ENCODE data around the gene IL26.

Gene IL26

DNA sequence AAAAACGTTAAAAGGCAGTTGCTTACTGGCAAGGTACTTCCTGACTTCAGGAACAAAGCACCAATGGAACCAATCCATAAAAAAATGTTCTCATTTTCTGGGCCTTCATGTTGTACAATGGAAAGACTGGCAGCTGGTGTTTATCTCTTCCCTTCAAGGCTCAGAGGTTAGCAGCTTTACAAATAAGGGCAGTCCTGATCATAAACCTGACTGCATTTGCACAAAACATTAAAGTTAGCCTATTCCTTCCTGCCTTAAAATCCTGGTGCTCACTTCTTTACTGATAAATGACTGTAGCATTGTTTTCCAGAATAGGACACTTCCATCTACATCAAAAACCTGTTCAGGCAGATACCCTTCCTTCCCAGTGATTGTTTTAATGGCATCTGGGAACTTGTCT is 19.2 kb downstream of the IL26 start:
- Histone ChIP-seq H2BK15ac (ENCODE audit: low read length) (no peak overlapping the region), H3K9me3 (replicated peaks in 1 of 2; ENCODE audit: control insufficient read depth in 2 of 2, insufficient read depth in 1 of 2, low read depth in 1 of 2, low read length in 2 of 2) (no peaks in the 10 kb centered on the region), H4K8ac (ENCODE audit: low read depth, low read length) (no peak overlapping the region), H4K91ac (ENCODE audit: low read depth, low read length, poor library complexity) (no peak overlapping the region), H3K4me2 (ENCODE audit: insufficient read depth, low read length, poor library complexity, severe bottlenecking) (no peak overlapping the region), H2BK12ac (ENCODE audit: low read length) (no peak overlapping the region), H3K9ac (ENCODE audit: low read depth, low read length, poor library complexity) (no peak overlapping the region), H2AFZ (ENCODE audit: low read length) (no peak overlapping the region), H2BK120ac (ENCODE audit: low read depth, low read length) (no peak overlapping the region), H3K79me1 (ENCODE audit: low read depth, low read length) (no peaks in the 10 kb centered on the region), H3K27me3 (ENCODE audit: control insufficient read depth in 3 of 3, insufficient read depth in 3 of 3, low read depth in 1 of 3, low read length in 3 of 3) (no peaks in the 10 kb centered on the region), H3K4ac (ENCODE audit: low read length) (no peak overlapping the region), H2AK5ac (ENCODE audit: low read depth, low read length) (no peak overlapping the region), H3K4me3 (ENCODE audit: low read length in 2 of 2) (no peak overlapping the region), H3K4me1 (ENCODE audit: control insufficient read depth in 2 of 2, insufficient read depth in 1 of 2, low read depth in 1 of 2, low read length in 2 of 2) (no peaks in the 10 kb centered on the region), H3K18ac (ENCODE audit: low read length) (no peak overlapping the region), H3K14ac (ENCODE audit: low read length) (no peak overlapping the region), H3K23ac (ENCODE audit: low read depth, low read length, poor library complexity) (no peak overlapping the region), H3K36me3 (replicated peaks in 1 of 2; ENCODE audit: control insufficient read depth in 2 of 2, insufficient read depth in 2 of 2, low read length in 2 of 2) (no peaks in the 10 kb centered on the region), H2BK5ac (ENCODE audit: low read length) (no peak overlapping the region), H3K27ac (replicated peaks; ENCODE audit: low read length) (no peak overlapping the region)
- no CpG with 5 or more reads among the region's 1 CpG for WGBS, 2 donors (ENCODE audit: extremely low coverage in 2 of 2, insufficient read length in 2 of 2, insufficient replicate concordance in 1 of 2)
- no peak for DNase-seq (ENCODE audit: low spot score)

- WGBS, 2 donors (ENCODE audit: extremely low coverage in 2 of 2, insufficient read length in 2 of 2, insufficient replicate concordance in 1 of 2) = no CpG with 5 or more reads among the region's 5 CpGs
- Histone ChIP-seq H2AK5ac (ENCODE audit: low read depth, low read length) (no peak overlapping the region), H3K9me3 (replicated peaks in 1 of 2; ENCODE audit: control insufficient read depth in 2 of 2, insufficient read depth in 1 of 2, low read depth in 1 of 2, low read length in 2 of 2) (no peaks in the 10 kb centered on the region), H2BK5ac (ENCODE audit: low read length) (no peak overlapping the region), H3K9ac (ENCODE audit: low read depth, low read length, poor library complexity) (no peak overlapping the region), H3K4ac (ENCODE audit: low read length) (no peak overlapping the region), H2BK120ac (ENCODE audit: low read depth, low read length) (no peak overlapping the region), H3K36me3 (replicated peaks in 1 of 2; ENCODE audit: control insufficient read depth in 2 of 2, insufficient read depth in 2 of 2, low read length in 2 of 2) (no peaks in the 10 kb centered on the region), H4K91ac (ENCODE audit: low read depth, low read length, poor library complexity) (no peak overlapping the region), H3K27ac (replicated peaks; ENCODE audit: low read length) (no peak overlapping the region), H3K79me1 (ENCODE audit: low read depth, low read length) (no peaks in the 10 kb centered on the region), H3K27me3 (ENCODE audit: control insufficient read depth in 3 of 3, insufficient read depth in 3 of 3, low read depth in 1 of 3, low read length in 3 of 3) (peaks cover 0 to 3% (median 0%) of the 10 kb centered on the region in 3 experiments), H3K14ac (ENCODE audit: low read length) (no peak overlapping the region), H3K4me2 (ENCODE audit: insufficient read depth, low read length, poor library complexity, severe bottlenecking) (no peak overlapping the region), H3K18ac (ENCODE audit: low read length) (no peak overlapping the region), H3K4me1 (ENCODE audit: control insufficient read depth in 2 of 2, insufficient read depth in 1 of 2, low read depth in 1 of 2, low read length in 2 of 2) (no peaks in the 10 kb centered on the region), H2BK12ac (ENCODE audit: low read length) (no peak overlapping the region), H3K4me3 (ENCODE audit: low read length in 2 of 2) (no peak overlapping the region), H3K23ac (ENCODE audit: low read depth, low read length, poor library complexity) (no peak overlapping the region), H2AFZ (ENCODE audit: low read length) (no peak overlapping the region), H2BK15ac (ENCODE audit: low read length) (no peak overlapping the region), H4K8ac (ENCODE audit: low read depth, low read length) (no peak overlapping the region)
- DNase-seq (ENCODE audit: low spot score) = no peak
Measured at GRCh38 chr12:68203460-68203875, 22.1 kb downstream of the IL26 start.

- H3K14ac ChIP-seq (ENCODE audit: low read length) = no peak overlapping the region
- no CpG with 5 or more reads among the region's 2 CpGs for WGBS, 2 donors (ENCODE audit: extremely low coverage in 2 of 2, insufficient read length in 2 of 2, insufficient replicate concordance in 1 of 2)
- peaks cover 0 to 3% (median 0%) of the 10 kb centered on the region in 3 experiments for H3K27me3 ChIP-seq (ENCODE audit: control insufficient read depth in 3 of 3, insufficient read depth in 3 of 3, low read depth in 1 of 3, low read length in 3 of 3)
- no peak overlapping the region for H3K27ac ChIP-seq (replicated peaks; ENCODE audit: low read length)
- no peak overlapping the region for H2BK15ac ChIP-seq (ENCODE audit: low read length)
- no peak overlapping the region for H3K23ac ChIP-seq (ENCODE audit: low read depth, low read length, poor library complexity)
- no peaks in the 10 kb centered on the region for H3K9me3 ChIP-seq (replicated peaks in 1 of 2; ENCODE audit: control insufficient read depth in 2 of 2, insufficient read depth in 1 of 2, low read depth in 1 of 2, low read length in 2 of 2)
- no peak overlapping the region for H2AFZ ChIP-seq (ENCODE audit: low read length)
- H3K4me3 ChIP-seq (ENCODE audit: low read length in 2 of 2) = no peak overlapping the region
- H2BK120ac ChIP-seq (ENCODE audit: low read depth, low read length) = no peak overlapping the region
- H3K79me1 ChIP-seq (ENCODE audit: low read depth, low read length) = no peaks in the 10 kb centered on the region
- H3K36me3 ChIP-seq (replicated peaks in 1 of 2; ENCODE audit: control insufficient read depth in 2 of 2, insufficient read depth in 2 of 2, low read length in 2 of 2) = no peaks in the 10 kb centered on the region
- H4K91ac ChIP-seq (ENCODE audit: low read depth, low read length, poor library complexity) = no peak overlapping the region
- no peak overlapping the region for H4K8ac ChIP-seq (ENCODE audit: low read depth, low read length)
- H3K4me2 ChIP-seq (ENCODE audit: insufficient read depth, low read length, poor library complexity, severe bottlenecking) = no peak overlapping the region
- H3K4ac ChIP-seq (ENCODE audit: low read length) = no peak overlapping the region
- H2AK5ac ChIP-seq (ENCODE audit: low read depth, low read length) = no peak overlapping the region
- H3K9ac ChIP-seq (ENCODE audit: low read depth, low read length, poor library complexity) = no peak overlapping the region
- no peak overlapping the region for H2BK12ac ChIP-seq (ENCODE audit: low read length)
- no peaks in the 10 kb centered on the region for H3K4me1 ChIP-seq (ENCODE audit: control insufficient read depth in 2 of 2, insufficient read depth in 1 of 2, low read depth in 1 of 2, low read length in 2 of 2)
- no peak overlapping the region for H2BK5ac ChIP-seq (ENCODE audit: low read length)
- H3K18ac ChIP-seq (ENCODE audit: low read length) = no peak overlapping the region
- no peak for DNase-seq (ENCODE audit: low spot score)
Measured at GRCh38 chr12:68200854-68201253, 24.8 kb downstream of the IL26 start.

DNA sequence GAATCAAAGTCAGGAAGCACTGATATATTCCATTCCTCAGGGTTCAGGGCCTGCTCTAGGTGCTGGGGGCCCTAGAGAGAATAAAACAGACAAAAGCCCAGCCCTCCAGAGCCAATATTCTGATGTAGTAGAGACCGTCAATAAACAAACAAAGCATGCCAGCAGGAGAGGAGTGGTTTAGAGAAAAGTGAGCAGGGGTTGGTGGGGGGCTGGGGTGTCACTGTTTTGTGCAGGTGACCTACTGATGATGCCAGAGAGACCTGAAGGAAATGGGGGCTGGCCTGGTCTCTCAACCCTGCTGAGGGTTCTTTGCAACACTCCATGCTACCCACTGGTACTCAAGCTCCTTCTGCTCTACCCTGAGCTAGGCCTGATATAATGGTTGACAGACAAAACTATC is 26.5 kb downstream of the IL26 start:
- H3K9ac ChIP-seq (ENCODE audit: low read depth, low read length, poor library complexity) = no peak overlapping the region
- H3K27ac ChIP-seq (replicated peaks; ENCODE audit: low read length) = no peak overlapping the region
- no peaks in the 10 kb centered on the region for H3K79me1 ChIP-seq (ENCODE audit: low read depth, low read length)
- no peak overlapping the region for H2AFZ ChIP-seq (ENCODE audit: low read length)
- no peaks in the 10 kb centered on the region for H3K4me1 ChIP-seq (ENCODE audit: control insufficient read depth in 2 of 2, insufficient read depth in 1 of 2, low read depth in 1 of 2, low read length in 2 of 2)
- H3K23ac ChIP-seq (ENCODE audit: low read depth, low read length, poor library complexity) = no peak overlapping the region
- H2BK120ac ChIP-seq (ENCODE audit: low read depth, low read length) = no peak overlapping the region
- H3K9me3 ChIP-seq (replicated peaks in 1 of 2; ENCODE audit: control insufficient read depth in 2 of 2, insufficient read depth in 1 of 2, low read depth in 1 of 2, low read length in 2 of 2) = no peaks in the 10 kb centered on the region
- no peak overlapping the region for H2BK12ac ChIP-seq (ENCODE audit: low read length)
- H2BK5ac ChIP-seq (ENCODE audit: low read length) = no peak overlapping the region
- H4K91ac ChIP-seq (ENCODE audit: low read depth, low read length, poor library complexity) = no peak overlapping the region
- no peak overlapping the region for H3K4ac ChIP-seq (ENCODE audit: low read length)
- H3K4me3 ChIP-seq (ENCODE audit: low read length in 2 of 2) = no peak overlapping the region
- H3K4me2 ChIP-seq (ENCODE audit: insufficient read depth, low read length, poor library complexity, severe bottlenecking) = no peak overlapping the region
- H3K14ac ChIP-seq (ENCODE audit: low read length) = no peak overlapping the region
- no CpG with 5 or more reads among the region's 1 CpG for WGBS, 2 donors (ENCODE audit: extremely low coverage in 2 of 2, insufficient read length in 2 of 2, insufficient replicate concordance in 1 of 2)
- H4K8ac ChIP-seq (ENCODE audit: low read depth, low read length) = no peak overlapping the region
- no peak for DNase-seq (ENCODE audit: low spot score)
- no peak overlapping the region for H3K18ac ChIP-seq (ENCODE audit: low read length)
- H3K27me3 ChIP-seq (ENCODE audit: control insufficient read depth in 3 of 3, insufficient read depth in 3 of 3, low read depth in 1 of 3, low read length in 3 of 3) = peaks cover 0 to 3% (median 0%) of the 10 kb centered on the region in 3 experiments
- no peaks in the 10 kb centered on the region for H3K36me3 ChIP-seq (replicated peaks in 1 of 2; ENCODE audit: control insufficient read depth in 2 of 2, insufficient read depth in 2 of 2, low read length in 2 of 2)
- H2AK5ac ChIP-seq (ENCODE audit: low read depth, low read length) = no peak overlapping the region
- no peak overlapping the region for H2BK15ac ChIP-seq (ENCODE audit: low read length)

Measured in neuronal stem cell (in vitro differentiated cells).